AG08395 (cell line): ENCODE results near the gene ITGB1BP1.

ENCODE experiments used
- DNase-seq: peaks from one replicate; pipeline ENCODE4 v3.0.0; 2012; ENCODE audit warnings: mixed read lengths, low spot score

The ITGB1BP1 gene, protein sequence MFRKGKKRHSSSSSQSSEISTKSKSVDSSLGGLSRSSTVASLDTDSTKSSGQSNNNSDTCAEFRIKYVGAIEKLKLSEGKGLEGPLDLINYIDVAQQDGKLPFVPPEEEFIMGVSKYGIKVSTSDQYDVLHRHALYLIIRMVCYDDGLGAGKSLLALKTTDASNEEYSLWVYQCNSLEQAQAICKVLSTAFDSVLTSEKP

GRCh38 chr2:9423100-9423921, at the start of gene ITGB1BP1, which contains the start of gene CPSF3:
Gene ITGB1BP1 (minus strand): TSS chr2:9423528. CDS start chr2:9418697, 4,831 bp downstream.
Gene CPSF3 (plus strand): TSS chr2:9423654. CDS start chr2:9423774, 120 bp downstream.
- peak; percentile 100 for DNase-seq

- no peak for DNase-seq
These were observed 49.2 kb upstream of the ITGB1BP1 start for GRCh38 chr2:9472511-9472910.

GRCh38 chr2:9471206-9471605, 47.9 kb upstream of the ITGB1BP1 start:
- no peak for DNase-seq

- DNase-seq, result no peak
These were observed 44.4 kb upstream of the ITGB1BP1 start for GRCh38 chr2:9467687-9468086.

DNA sequence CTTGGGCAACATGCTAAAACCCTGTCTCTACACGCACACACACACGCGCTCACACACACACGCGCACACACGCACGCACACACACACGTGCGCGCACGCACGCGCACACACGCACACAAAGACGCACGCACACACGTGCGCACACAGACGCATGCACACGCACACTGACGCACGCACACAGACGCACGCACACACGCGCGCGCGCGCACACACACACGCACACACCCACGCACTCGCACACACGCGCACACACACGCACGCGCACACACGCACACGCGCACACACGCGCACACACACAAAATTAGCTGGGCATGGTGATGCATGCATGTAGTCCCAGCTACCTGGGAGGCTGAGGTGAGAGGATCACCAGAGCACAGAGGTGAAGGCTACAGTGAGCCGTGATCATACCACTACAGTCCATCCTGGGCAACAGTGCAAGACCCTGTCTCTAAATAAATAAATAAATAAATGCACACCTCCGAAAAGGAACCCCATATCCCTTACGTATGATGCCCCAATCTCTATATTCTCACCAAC, 42.9 kb upstream of the ITGB1BP1 start:
- no peak for DNase-seq

DNA sequence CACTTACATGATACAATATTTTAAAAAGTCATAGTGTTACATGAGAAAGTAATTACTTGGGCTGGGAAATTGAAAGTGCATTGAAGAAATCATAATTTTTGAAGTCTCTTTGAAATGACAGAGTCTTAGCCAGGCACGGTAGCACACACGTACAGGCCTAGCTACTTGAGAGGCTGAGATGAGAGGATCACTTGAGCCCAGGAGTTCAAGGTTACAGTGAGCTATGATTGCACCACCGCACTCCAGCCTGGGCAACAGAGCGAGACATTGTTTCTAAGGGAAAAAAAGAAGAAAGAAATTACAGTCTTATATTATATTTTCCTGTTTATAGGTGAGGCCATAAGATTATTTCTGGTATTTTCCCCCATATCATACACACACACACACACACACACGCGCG, 41.8 kb upstream of the ITGB1BP1 start:
- no peak for DNase-seq

DNA sequence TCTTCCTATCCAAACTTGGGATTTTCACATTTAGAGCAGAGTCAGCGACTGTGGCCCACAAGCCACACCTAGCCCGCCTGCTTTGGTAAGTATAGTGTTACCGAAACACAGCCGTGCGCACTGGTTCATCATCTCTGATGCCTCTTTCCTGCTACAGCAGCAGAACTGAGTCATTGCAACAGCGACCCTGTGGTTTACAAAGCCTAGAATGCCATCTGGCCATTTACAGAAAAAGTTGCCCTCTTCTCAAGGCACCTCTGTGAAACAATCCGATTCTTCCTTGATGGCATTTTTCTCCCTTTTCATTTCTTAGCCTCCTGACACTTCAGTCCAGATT, 40.3 kb upstream of the ITGB1BP1 start:
- no peak for DNase-seq

- DNase-seq, result no peak
These were observed 39.8 kb upstream of the ITGB1BP1 start for GRCh38 chr2:9462886-9463697.

- DNase-seq, result no peak
These were observed 39.0 kb upstream of the ITGB1BP1 start for GRCh38 chr2:9462313-9462712.

GRCh38 chr2:9461079-9461478, 37.8 kb upstream of the ITGB1BP1 start:
- no peak for DNase-seq

GRCh38 chr2:9460441-9461017, 37.2 kb upstream of the ITGB1BP1 start:
- DNase-seq, result no peak

DNA sequence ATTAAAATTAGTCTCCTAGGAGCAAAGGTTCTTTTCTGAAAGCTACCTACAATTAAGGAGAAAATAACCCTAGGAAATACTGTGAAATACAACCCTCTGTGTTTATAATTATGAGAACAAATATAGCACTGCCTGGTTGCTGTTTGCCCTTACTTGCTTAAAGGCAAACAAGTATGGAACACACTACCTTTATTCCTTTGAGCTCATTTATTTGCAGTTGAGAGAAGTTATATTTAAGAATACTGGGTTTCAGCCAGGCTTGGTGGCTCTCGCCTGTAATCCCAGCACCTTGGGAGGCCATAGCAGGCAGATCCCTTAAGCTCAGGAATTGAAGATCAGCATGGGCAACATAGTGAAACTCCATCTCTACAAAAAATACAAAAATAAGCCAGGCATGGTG, 27.9 kb upstream of the ITGB1BP1 start:
- DNase-seq, result no peak

GRCh38 chr2:9445089-9445488, 21.8 kb upstream of the ITGB1BP1 start:
- DNase-seq, result no peak

- no peak for DNase-seq
These were observed 20.2 kb upstream of the ITGB1BP1 start for GRCh38 chr2:9443526-9443925.

- DNase-seq, result no peak
These were observed 18.2 kb upstream of the ITGB1BP1 start for GRCh38 chr2:9441556-9441955.

DNA sequence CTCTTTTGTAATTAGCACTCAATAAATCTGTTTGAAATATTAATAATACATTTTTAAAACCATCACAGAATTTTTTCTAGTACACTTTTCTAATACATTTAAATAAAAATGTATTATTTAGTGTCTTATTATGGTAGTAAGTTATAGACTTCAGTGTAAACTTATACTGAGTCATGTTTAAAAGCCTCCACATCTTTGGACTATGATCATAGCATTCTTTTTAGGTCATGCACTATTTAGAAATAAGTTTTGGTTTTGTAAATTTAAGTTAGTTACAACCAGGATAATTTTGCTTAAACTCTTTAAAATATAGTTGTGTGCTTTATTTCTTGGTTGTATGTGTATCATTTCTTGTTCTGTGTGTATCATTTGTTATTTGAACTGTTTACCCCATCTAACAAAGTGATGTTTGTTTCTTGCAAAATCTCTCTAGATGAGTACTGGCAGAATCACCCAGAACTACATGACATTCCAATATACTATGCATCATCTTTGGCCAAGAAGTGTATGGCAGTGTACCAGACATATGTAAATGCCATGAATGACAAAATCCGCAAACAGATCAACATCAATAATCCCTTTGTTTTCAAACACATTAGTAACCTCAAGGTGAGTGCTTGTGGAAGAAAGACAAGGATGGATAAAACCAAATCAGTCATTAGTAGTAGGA, 16.9 kb upstream of the ITGB1BP1 start:
- DNase-seq, result peak; percentile 44

DNA sequence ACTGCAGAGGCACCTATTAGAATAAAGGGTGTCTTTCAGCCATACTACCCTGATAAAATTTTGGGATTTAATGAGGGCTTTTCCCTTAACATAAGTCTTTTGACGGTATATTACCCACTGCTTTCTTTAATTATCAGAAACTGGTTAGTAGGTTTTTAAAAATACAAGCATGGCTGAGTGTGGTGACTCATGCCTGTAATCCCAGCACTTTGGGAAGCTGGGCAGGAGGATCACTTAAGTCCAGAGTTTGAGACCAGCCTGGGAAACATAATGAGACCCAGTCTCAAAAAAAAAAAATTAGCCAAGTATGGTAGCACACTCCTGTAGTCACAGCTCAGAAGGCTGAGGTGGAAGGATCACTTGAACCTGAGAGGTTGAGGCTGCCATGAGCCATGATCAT, 16.2 kb upstream of the ITGB1BP1 start:
- no peak for DNase-seq

DNA sequence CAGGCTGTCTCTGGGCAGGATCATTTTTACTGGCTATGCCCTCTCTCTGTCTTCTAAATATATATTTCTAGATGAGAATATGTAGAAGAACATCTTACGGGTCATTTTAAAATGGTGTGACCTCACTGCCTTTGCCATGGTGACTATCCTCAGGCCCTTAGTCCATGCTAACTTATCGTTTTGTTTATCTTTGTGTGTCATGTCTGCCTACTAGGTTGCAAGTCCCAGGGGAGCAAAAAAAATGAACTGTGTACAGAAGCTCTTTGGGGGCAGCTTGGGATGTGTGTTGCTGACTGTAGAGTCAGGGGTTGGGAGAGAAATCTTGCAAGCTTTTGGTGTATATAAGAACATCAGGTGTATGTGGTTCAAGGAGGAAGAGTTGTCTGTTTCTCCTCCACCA, 11.2 kb upstream of the ITGB1BP1 start:
- DNase-seq, result no peak

GRCh38 chr2:9430316-9431293, 7.3 kb upstream of the ITGB1BP1 start:
- peak; percentile 17 for DNase-seq

DNA sequence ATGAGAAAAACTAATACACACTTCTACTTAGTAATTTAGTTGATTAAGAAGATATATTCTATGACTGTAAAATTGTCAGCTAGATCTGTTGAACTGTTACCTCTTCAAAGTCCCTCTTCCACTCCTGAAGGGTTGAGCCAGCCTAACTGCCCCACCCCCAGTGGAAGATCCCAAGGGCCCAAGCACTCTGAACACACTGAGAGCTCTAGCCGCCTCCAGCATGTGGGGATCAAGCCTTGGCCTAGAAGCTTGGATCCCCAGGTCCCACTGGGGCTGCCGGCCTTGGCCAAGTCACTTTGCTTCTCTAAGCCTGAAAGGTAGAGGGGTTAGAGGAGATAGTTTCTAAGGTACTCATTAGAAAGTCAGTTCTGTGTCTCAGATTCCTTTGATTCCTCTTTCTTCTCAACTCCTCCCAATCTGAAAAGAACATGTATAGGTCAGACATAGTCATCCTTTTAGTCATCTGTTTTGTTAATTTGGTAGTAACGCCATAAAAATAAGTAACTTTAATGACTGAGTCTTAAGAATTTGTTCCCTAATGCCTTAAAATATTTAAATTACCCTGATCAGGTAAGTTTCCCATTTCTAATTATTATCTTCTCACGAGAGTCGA, 5.7 kb upstream of the ITGB1BP1 start:
- no peak for DNase-seq
